Peyer's patch (tissue), 4 donors: Measurements from ENCODE around the gene NUFIP1. TPM values are rescaled to one million over a fixed set of nuclear protein-coding genes. Genes with fewer than 3 reads are reported as not detected.

Source experiments
- DNase-seq, 3 donors: peaks; one replicate each; pipeline ENCODE4 v3.0.0-alpha.2; 2017 to 2019
- H3K27ac ChIP-seq, 4 donors: fragments of 200-600 bp; sonication (generic); one replicate each; pipeline ENCODE4 v1.5.1; 2016 to 2019
- H3K27me3 ChIP-seq, 2 donors: fragments of 200-600 bp; sonication (generic); one replicate each; pipeline ENCODE4 v1.5.1; 2019
- H3K36me3 ChIP-seq, 3 donors: fragments of 200-600 bp; sonication (generic); one replicate each; pipeline ENCODE4 v1.5.1; 2016 to 2019
- H3K4me1 ChIP-seq, 4 donors: fragments of 200-600 bp; sonication (generic); one replicate each; pipeline ENCODE4 v1.5.1; 2016 to 2019
- H3K4me3 ChIP-seq, 4 donors: fragments of 200-600 bp; sonication (generic); 1 replicate in 3 of 4; 2 replicates in 1 of 4; pipeline ENCODE4 v1.5.1; 2016 to 2019; ENCODE audit warnings: mild to moderate bottlenecking in 1 of 4
- H3K9me3 ChIP-seq, 4 donors: fragments of 200-600 bp; sonication (generic); one replicate each; pipeline ENCODE4 v1.5.1; 2016 to 2019; ENCODE audit warnings: mild to moderate bottlenecking in 1 of 4
- CTCF ChIP-seq, 6 experiments: fragments of 450-650 bp in 4 of 6; fragments of 200-600 bp in 2 of 6; sonication (generic) in 1 of 6; IDR thresholded peaks; one replicate each; pipeline ENCODE4 v1.5.1; 2017 to 2019; ENCODE audit warnings: antibody characterized with exemption in 6 of 6, mild to moderate bottlenecking in 3 of 6, moderate library complexity in 1 of 6
- POLR2A ChIP-seq, 2 donors: fragments of 450-650 bp; IDR thresholded peaks; one replicate each; pipeline ENCODE4 v1.5.1; 2017; ENCODE audit warnings: antibody characterized with exemption in 2 of 2, mild to moderate bottlenecking in 2 of 2, moderate library complexity in 2 of 2
- small RNA-seq, 2 donors: library from RNA; depleted of rRNA; stranded (forward); fragments of <200 nt; gene quantifications; one replicate each; pipeline ENCODE3, GENCODE V24; 2016
- total RNA-seq, 4 donors: library from RNA; depleted of rRNA; stranded (reverse); fragments of >200 nt; gene quantifications; one replicate each; pipeline ENCODE4 v1.1.0, GENCODE V29; 2016

Gene NUFIP1
- total RNA-seq, 4 donors from 2014 or later: 0.76 to 4.1 (median 2.1) TPM

DNA sequence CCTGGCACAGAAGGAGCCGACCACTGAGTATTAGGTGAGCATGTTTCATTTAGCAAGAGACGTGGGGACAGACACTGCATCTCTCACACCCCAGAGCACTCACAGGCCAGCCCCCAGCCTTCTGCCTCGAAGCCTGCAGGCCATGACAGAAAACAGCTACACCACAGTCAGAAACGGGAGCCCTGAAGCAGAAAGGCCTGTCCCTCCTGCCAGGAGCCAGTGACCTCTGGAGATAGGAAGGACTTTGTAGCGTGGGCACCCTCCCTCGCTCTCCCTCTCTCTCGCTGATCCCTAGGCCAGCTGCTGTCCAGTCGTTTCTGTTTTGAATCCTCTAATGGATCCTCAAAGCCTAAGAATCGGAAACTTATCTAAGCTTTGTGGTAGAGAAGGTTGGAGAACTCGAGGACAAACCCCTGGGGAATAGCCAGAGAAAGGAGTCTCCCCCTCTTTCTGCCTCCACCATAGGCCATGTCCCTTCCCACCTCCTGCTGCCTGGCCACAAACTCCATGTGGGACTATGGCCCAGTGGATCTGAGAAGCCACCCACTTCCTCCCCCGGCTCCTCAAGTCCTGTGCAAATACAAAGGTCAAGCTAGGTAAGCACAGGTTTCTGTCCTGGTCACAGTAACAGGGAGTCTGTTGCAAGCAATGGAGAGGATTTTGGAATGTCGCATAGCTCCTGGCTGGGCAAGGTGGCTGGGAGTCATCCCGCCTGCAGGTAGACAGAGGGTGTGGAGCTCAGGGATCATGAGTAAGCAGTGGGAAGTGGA lies 95.1 kb downstream of the NUFIP1 start:
- H3K27ac ChIP-seq: no peak overlapping the region

More for the DNA sequence above, 95.1 kb downstream of the NUFIP1 start:
- TF ChIP-seq POLR2A (IDR thresholded peaks at IDR 0.05): no peak
- TF ChIP-seq CTCF (IDR thresholded peaks at IDR 0.05): no peak
- H3K4me1 ChIP-seq: peaks cover 0 to 4% (median 0%) of the 10 kb centered on the region in 4 donors
- no peak overlapping the region for H3K4me3 ChIP-seq
- no peaks in the 10 kb centered on the region for H3K36me3 ChIP-seq
- DNase-seq: no peak
- H3K27me3 ChIP-seq: no peaks in the 10 kb centered on the region
- no peaks in the 10 kb centered on the region for H3K9me3 ChIP-seq

Small RNAs within 50 kb of the gene (small RNA-seq; reads per million reads assigned to genes)
- 0 to 0.64 reads per million in 2 donors for gene RN7SL49P

Other genes with a start within 250 kb of the NUFIP1 start
- 10 to 100 TPM; 13.3 to 41.3 (median 21.7) TPM for gene GPALPP1, start 67 bp upstream of the NUFIP1 start, total RNA-seq
- gene GTF2F2, start 131.0 kb upstream of the NUFIP1 start, total RNA-seq: 10 to 100 TPM in 3 of 4 donors, 1 to 10 TPM in 1; 8.2 to 14.0 (median 12.4) TPM
- gene KCTD4, start 211.6 kb upstream of the NUFIP1 start, total RNA-seq: under 1 TPM in 1 of 4 donors, not detected in 3; 0.35 TPM